VCaP (cell line): ENCODE measurements around the gene RGS16.
A peak's percentile ranks its signal among the peaks of the same experiment; 100 is the strongest.

Source experiments
- H3K27ac ChIP-seq: fragments of 450-650 bp; 2 replicates; pipeline ENCODE4 v1.5.1; 2017
- TF ChIP-seq, protein P1 (sequence below): fragments of 450-650 bp; conservative IDR thresholded peaks from 2 replicates; pipeline ENCODE4 v1.5.1; 2017; ENCODE audit warnings: mild to moderate bottlenecking, moderate library complexity

The RGS16 gene

DNA sequence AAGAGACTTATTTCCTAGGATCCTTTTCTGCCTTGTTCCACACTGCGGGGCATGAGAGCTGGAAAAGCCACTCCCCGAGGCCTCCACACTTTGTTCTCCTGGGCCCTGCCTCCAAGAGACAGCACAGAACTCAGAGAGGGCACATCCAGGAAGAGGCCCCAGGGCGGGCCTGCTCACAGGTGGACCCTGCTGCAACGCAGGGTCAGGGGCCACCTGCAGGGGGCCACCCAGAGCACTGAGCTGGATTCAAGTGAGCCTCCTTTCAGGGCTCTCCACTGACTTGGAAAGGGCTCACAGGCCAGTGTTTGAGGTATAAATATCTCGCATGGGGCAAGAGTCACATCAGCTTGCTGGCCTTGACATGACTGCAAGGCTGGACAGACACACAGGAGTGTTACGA is 4.8 kb downstream of the RGS16 start:
- TF ChIP-seq, protein P1, sequence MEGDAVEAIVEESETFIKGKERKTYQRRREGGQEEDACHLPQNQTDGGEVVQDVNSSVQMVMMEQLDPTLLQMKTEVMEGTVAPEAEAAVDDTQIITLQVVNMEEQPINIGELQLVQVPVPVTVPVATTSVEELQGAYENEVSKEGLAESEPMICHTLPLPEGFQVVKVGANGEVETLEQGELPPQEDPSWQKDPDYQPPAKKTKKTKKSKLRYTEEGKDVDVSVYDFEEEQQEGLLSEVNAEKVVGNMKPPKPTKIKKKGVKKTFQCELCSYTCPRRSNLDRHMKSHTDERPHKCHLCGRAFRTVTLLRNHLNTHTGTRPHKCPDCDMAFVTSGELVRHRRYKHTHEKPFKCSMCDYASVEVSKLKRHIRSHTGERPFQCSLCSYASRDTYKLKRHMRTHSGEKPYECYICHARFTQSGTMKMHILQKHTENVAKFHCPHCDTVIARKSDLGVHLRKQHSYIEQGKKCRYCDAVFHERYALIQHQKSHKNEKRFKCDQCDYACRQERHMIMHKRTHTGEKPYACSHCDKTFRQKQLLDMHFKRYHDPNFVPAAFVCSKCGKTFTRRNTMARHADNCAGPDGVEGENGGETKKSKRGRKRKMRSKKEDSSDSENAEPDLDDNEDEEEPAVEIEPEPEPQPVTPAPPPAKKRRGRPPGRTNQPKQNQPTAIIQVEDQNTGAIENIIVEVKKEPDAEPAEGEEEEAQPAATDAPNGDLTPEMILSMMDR = no peak; the same call in 1 of the 2 replicates
- H3K27ac ChIP-seq = peak overlapping the region; percentile 49

DNA sequence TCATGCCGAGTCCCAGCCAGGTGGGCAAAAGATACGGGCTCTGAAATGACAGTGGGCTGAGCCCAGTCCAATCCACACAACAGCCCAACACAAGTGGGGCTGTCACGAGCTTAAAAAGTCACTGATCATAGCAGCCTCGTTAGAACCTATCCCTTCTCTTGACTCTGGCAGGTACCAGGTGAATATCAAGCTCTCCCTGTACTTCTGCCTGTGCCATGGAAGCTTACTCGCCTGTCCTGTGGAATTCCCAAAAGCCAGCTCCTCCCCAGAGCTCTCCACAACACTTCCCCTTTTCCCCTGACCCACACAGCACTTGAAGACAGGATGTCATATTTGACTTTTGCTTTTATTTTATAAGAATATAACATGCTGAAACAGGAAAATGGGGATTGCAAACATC is 5.9 kb downstream of the RGS16 start:
- TF ChIP-seq, protein P1 = no peak
- H3K27ac ChIP-seq = peak overlapping the region; percentile 49

DNA sequence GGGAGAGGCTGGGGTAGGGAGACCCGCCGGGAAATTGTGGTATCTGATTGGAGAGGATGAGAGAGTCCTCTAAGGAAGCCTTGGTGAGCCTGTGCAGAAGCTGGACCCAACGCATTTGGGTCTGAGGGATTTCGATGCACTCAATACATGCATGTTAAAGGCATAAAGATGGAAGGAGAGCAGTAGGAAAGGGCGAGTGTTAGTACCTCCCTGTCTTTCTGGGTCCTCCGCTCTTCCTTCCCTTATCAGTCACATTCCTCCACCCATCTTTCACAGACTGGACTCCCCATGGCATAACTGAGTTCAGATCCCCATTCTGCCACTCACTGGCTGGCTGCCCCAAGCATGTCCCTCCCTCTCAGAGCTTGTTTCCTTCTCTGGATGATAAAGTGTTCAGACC is 7.3 kb downstream of the RGS16 start:
- TF ChIP-seq, protein P1 = no peak
- H3K27ac ChIP-seq = no peak overlapping the region

DNA sequence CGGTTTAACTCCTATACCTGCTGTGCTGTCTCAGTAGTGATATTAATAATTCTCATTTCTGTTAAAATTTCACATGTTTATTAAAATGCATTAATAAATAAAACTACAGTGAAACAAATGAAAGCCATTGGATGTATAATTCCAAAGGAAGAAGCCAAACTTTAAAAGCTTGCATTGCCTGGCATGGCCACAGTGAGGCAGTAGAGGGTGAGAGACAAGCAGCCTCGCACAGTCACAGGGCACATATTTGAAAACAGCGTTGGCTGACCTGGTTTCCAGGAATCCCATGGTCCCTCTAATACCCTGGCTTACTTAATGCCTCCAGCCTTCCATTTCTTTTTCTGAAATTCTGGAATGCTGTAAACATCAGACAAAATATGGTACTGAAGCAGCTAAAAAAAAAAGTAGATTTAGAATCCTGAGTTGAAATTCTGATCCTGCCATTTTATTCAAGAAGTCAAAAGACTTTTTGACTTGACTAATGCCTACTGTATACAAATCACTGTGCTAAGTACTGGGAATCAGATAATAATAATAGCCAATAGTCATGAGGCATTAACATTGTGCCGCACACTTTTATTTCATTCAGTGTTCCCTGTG is 8.4 kb downstream of the RGS16 start:
- TF ChIP-seq, protein P1 = peak; percentile 85

DNA sequence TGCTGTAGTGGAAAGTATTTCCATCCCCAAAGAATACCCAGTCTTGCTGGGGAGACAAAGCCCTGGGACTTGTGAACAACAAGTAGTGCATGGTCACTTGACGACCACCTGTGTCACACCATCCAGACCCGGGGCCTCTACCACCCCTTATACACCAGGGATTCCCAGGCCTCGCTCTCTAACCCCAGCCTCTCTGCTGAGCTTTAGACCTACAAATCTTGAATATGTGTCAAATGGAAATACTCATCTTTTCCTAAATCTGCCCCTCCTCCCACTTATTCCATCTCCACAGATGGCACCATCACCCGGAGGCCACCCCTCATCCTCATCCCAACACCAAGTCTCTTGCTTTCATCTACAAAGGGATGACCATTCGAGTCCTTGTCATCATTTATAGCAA is 14.3 kb downstream of the RGS16 start:
- peak overlapping the region; percentile 87; the same call in 1 of the 2 replicates for H3K27ac ChIP-seq
- TF ChIP-seq, protein P1 = no peak

More for the DNA sequence above, 8.4 kb downstream of the RGS16 start:
- no peak overlapping the region for H3K27ac ChIP-seq

DNA sequence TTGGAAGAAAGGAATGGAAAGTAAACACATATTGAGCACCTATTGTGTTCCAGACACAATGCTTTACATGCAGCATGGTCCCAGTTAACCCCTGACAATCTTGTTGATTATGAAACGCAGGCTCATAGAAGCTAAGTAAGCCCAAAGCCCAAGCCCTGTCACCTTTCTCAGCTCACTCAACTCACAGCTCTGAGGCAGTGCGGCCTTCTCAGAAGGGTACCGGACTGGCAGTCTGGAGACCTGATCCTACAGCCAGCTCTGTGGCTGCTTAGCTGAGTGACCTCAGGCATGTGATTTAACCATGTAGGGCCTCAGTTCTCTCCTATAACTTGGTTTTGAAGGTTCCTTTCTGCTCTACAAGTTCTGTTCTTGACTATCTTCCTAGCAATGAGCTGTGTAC is 14.7 kb downstream of the RGS16 start:
- H3K27ac ChIP-seq = peak overlapping the region; percentile 87
- TF ChIP-seq, protein P1 = no peak

DNA sequence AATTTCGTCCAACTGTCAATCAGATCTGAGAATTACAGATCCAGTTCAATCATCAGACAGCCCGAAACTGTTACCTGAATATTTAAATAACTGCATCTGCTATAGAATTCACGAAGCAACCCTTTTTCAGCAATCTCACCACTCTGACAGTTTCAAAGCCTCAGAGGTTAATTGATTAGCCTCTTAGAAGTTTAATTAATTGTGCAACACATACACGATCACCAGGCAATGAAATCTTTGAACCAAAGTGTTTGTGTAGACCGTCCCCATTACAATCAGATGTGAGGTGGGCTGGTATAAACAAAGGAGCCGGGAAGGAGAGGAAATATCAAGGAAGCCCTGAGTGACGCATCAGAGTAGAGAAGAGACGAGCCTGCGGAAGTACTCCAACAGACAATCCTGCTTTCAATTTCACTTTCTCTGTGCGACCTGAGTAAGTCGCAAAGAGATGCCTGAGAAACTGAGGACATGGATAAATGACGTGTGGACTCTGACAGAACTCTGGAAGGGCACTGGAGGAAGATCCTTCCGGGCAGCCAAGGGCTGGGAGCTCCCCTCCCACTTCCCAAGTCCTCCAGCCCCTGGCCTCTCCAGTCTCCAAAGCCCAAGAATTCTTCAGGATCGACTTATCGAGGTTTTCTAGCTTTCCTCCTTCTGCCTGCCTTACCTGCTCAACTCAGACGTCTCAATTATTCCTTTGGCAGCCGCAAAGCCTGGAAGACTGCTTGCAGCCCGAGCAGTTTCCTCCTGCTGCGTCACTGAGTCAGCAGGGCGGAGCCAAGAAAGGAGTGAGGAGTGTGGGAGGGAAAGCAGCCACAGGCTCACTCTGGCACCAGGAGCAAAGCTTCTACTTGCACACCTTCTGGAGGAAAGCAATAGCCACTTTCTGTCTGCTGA is 15.4 kb downstream of the RGS16 start, which contains the start of gene RNASEL:
Gene RNASEL, minus strand, starts transcription at position 757 of the 897 bp plus-strand sequence. CDS start 2,450 bp downstream, outside the sequence.
- peak within 1 kb of the TSS; percentile 87 for H3K27ac ChIP-seq
- TF ChIP-seq, protein P1 = no peak
